WTC11 (cell line): Measurements from ENCODE around the gene DTNB. TPM values are rescaled to one million over a fixed set of nuclear protein-coding genes. Genes with fewer than 3 reads are reported as not detected.

ENCODE experiments used
- ATAC-seq: fragments of 200-7000 bp; cut with Tn5 transposase; 2 replicates; pipeline ENCODE4 v1.10.0; 2021; ENCODE audit warnings: mild to moderate bottlenecking, moderate library complexity
- CTCF ChIA-PET: fragments of 300-600 bp; sonication (Branson Sonifier 250); formaldehyde crosslinking; loops from one replicate; lab custom pipeline; 2021; ENCODE audit warnings: antibody characterized with exemption; lab: Charles Lee
- POLR2A ChIA-PET: fragments of 350-600 bp; sonication (Branson Sonifier 250); formaldehyde crosslinking; loops from one replicate; lab custom pipeline; 2021; ENCODE audit warnings: antibody characterized with exemption; lab: Charles Lee
- DNase-seq: peaks from one replicate; pipeline ENCODE4 v3.0.0; 2021; ENCODE audit warnings: low spot score
- H3K27ac Mint-ChIP-seq: 2 replicates; pipeline ENCODE4 v1.8.0; 2021; ENCODE audit warnings: mixed read lengths
- H3K27me3 Mint-ChIP-seq: 2 replicates; pipeline ENCODE4 v1.8.0; 2021; ENCODE audit warnings: low read depth, mild to moderate bottlenecking, moderate library complexity, mixed read lengths
- H3K36me3 Mint-ChIP-seq: 2 replicates; pipeline ENCODE4 v1.8.0; 2021; ENCODE audit warnings: mixed read lengths
- H3K4me1 Mint-ChIP-seq: 2 replicates; pipeline ENCODE4 v1.8.0; 2022; ENCODE audit warnings: mixed read lengths
- H3K4me3 Mint-ChIP-seq: 2 replicates; pipeline ENCODE4 v1.8.0; 2021; ENCODE audit warnings: mild to moderate bottlenecking, moderate library complexity, mixed read lengths
- H3K9me3 Mint-ChIP-seq: 2 replicates; pipeline ENCODE4 v1.8.0; 2021; ENCODE audit warnings: mixed read lengths
- ARID4B ChIP-seq: sonication (generic); formaldehyde crosslinking; IDR thresholded peaks from 2 replicates; pipeline ENCODE4 v1.8.0; 2023; ENCODE audit warnings: missing genetic modification reagents, mild to moderate bottlenecking, borderline replicate concordance
- CBFB ChIP-seq: sonication (generic); formaldehyde crosslinking; IDR thresholded peaks from 2 replicates; pipeline ENCODE4 v1.8.1; 2022; ENCODE audit warnings: mild to moderate bottlenecking, low read depth, missing genetic modification reagents
- ELF4 ChIP-seq: sonication (generic); formaldehyde crosslinking; IDR thresholded peaks from 2 replicates; pipeline ENCODE4 v1.8.1; 2022; ENCODE audit warnings: low read depth, mild to moderate bottlenecking, moderate library complexity, missing genetic modification reagents
- FOXP1 ChIP-seq: sonication (generic); formaldehyde crosslinking; IDR thresholded peaks from 2 replicates; pipeline ENCODE4 v1.8.0; 2022; ENCODE audit warnings: missing genetic modification reagents, mild to moderate bottlenecking, moderate library complexity, borderline replicate concordance
- JAZF1 ChIP-seq: fragments of 250-450 bp; sonication (Bioruptor Pico); IDR thresholded peaks from 2 replicates; pipeline ENCODE4 v1.9.0; 2021; ENCODE audit warnings: moderate library complexity, mild to moderate bottlenecking, inconsistent platforms
- MLX ChIP-seq: sonication (generic); formaldehyde crosslinking; IDR thresholded peaks from 2 replicates; pipeline ENCODE4 v1.8.1; 2023; ENCODE audit warnings: mild to moderate bottlenecking, missing genetic modification reagents, moderate library complexity
- NFATC4 ChIP-seq: fragments of 250-450 bp; sonication (Bioruptor Pico); IDR thresholded peaks from 2 replicates; pipeline ENCODE4 v1.9.0; 2021; ENCODE audit warnings: mild to moderate bottlenecking
- NFE2L1 ChIP-seq: sonication (generic); formaldehyde crosslinking; IDR thresholded peaks from 2 replicates; pipeline ENCODE4 v1.8.1; 2023; ENCODE audit warnings: missing genetic modification reagents
- ZMAT4 ChIP-seq: fragments of 250-450 bp; sonication (Bioruptor Pico); IDR thresholded peaks from 2 replicates; pipeline ENCODE4 v1.9.0; 2021; ENCODE audit warnings: mild to moderate bottlenecking
- ZNF219 ChIP-seq: sonication (generic); formaldehyde crosslinking; IDR thresholded peaks from 2 replicates; pipeline ENCODE4 v1.8.0; 2023; ENCODE audit warnings: missing genetic modification reagents, mild to moderate bottlenecking, borderline replicate concordance
- ZNF281 ChIP-seq: sonication (generic); formaldehyde crosslinking; IDR thresholded peaks from 2 replicates; pipeline ENCODE4 v1.8.0; 2023; ENCODE audit warnings: mild to moderate bottlenecking, missing genetic modification reagents
- total RNA-seq: library from RNA; stranded (reverse); gene quantifications from 3 replicates; pipeline ENCODE4 v1.2.3, GENCODE V29; 2021

The DTNB gene
- total RNA-seq, 1 experiment from 2014 or later = 39.9 TPM

GRCh38 chr2:25437881-25438662 is 235.3 kb downstream of the DTNB start:
- CTCF ChIA-PET = interaction anchor here (1.2 kb wide), 1 partner anchor 76 kb away, joined by 5 read pairs; no protein-coding TSS in a partner anchor

More at GRCh38 chr2:25437881-25438662, 235.3 kb downstream of the DTNB start:
- POLR2A ChIA-PET = no interaction called here
- peaks cover 8% of the 10 kb centered on the region for H3K9me3 Mint-ChIP-seq
- H3K4me3 Mint-ChIP-seq = no peak overlapping the region
- DNase-seq (no peak), ATAC-seq (peak; percentile 39; the same call in 1 of the 2 replicates)
- TF ChIP-seq FOXP1 (CRISPR knock-in tag) (no peak), ELF4 (CRISPR knock-in tag) (no peak), NFATC4 (no peak), NFE2L1 (CRISPR knock-in tag) (no peak), MLX (CRISPR knock-in tag) (no peak), ARID4B (CRISPR knock-in tag) (no peak), CBFB (CRISPR knock-in tag) (no peak), ZMAT4 (CRISPR knock-in tag) (no peak), JAZF1 (no peak), ZNF219 (CRISPR knock-in tag) (no peak), ZNF281 (CRISPR knock-in tag) (no peak)
- H3K4me1 Mint-ChIP-seq = peaks cover 23% of the 10 kb centered on the region
- H3K36me3 Mint-ChIP-seq = peaks cover 8% of the 10 kb centered on the region
- H3K27ac Mint-ChIP-seq = peak overlapping the region; percentile 80; the same call in 1 of the 2 replicates
- no peaks in the 10 kb centered on the region for H3K27me3 Mint-ChIP-seq
